NT2/D1 (cell line): ENCODE data around the gene BID.

Source experiments
- SUZ12 ChIP-seq: IDR thresholded peaks from 2 replicates; pipeline ENCODE4 v1.6.1; 2011; ENCODE audit not compliant: insufficient read length, insufficient read depth; ENCODE audit errors: extremely low read depth
- ZNF274 ChIP-seq: IDR thresholded peaks from 2 replicates; pipeline ENCODE4 v1.6.1; 2011; ENCODE audit warnings: mild to moderate bottlenecking, low read depth, low read length

- TF ChIP-seq ZNF274 (no peak), SUZ12 (no peak)
These were observed 79.5 kb downstream of the BID start for GRCh38 chr22:17694752-17695151.
